GM18502 (cell line): ENCODE results near the gene IGF1R.

Source experiments
- ATAC-seq: cut with Tn5 transposase; IDR thresholded peaks from one replicate; pipeline ENCODE4 v1.9.1; 2021; ENCODE audit warnings: mild to moderate bottlenecking; ENCODE audit not compliant: unreplicated experiment, poor library complexity

Gene IGF1R

DNA sequence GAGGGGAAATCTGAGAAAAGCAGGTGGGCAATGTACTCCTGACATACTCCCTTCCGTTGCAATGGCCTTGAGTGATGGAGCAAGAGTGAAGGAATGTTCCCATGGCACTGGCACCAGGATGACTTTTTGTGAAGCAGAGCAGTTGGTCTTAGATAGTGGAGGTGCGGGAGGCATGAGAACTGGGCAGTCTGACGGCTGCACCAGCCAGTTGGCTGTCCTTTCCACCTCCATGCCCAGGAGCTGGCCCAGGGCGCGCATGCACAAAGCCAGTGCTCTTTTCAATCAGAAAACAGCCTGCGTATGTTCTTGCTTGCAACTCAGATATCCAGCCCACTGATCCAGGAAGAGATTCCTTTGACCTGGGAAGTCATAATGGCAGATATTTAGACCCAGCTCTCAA, 222.4 kb downstream of the IGF1R start:
- ATAC-seq: no peak

DNA sequence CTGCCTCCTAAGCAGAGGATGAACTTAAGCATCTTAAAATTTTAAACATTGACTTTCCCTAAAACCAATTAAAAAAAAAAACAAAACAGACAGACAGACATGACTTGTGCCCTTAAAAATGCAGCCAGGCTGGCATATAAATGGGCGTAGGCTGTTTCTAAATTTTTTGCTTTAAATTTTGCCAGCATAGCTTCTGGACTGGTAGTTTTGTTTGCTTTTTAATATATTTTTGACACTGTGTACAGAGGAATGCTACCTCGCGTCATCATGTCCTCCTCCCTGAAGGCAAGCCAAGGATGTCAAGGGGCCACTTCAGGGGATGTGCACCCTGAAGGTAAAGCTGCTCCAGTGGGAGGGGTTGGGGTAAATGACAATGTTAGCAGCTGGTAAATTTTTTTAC, 224.4 kb downstream of the IGF1R start:
- ATAC-seq: no peak

DNA sequence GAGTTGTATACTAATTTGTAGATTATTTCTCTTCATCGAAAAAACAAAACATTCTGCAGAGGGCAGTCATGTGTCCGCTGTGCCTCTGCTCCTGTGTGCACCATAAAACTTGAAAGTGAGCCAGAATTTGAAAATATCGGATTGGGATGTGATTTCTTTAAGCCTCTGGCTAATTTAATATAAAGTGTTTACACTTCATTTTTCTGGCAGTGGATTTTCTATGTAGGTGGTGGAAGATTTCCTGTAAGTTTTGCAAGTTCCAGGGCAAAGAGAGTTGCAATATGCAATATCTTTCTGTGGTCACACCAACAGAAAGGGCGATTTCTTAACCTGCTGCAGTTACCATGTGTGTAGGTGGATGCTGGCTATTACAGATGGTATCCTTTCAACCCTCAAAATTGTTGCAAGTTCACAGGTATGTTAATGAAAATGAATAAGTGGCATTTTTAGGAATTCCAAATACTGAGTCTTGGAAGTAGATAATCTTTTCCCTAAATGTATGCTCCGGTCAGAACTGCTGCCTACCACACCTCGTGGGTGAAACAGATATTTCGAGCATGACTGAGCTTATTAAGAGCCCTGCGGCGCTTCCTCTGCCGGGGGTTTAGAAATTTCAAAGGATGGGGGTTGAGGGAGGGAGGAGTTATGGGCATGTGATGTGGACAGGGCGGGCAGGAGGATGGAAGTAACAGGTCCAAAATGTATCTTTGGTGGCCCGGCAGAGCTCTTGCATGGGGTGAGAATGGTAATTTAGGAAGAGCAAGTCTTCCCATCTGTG, 225.3 kb downstream of the IGF1R start:
- ATAC-seq: peak; percentile 76

DNA sequence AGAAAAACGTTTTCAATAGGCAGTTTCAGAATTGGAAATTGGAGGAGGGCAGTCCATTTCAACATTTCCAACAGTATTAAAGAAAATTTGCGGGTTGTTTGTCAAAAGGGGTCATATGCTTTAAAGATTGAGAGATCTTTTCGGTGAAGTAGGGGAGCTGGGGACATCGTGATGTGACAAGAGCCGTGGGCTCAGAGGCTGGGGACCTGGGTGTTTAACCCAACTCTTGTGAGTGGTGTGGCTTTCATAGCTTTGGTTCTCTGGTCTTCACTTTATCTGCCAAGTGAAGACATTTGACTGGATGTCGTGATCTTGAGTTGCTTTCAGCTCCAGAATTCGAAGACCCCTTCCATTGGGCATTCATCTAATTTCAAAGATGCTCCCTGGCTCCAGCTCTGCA, 226.0 kb downstream of the IGF1R start:
- ATAC-seq: no peak

DNA sequence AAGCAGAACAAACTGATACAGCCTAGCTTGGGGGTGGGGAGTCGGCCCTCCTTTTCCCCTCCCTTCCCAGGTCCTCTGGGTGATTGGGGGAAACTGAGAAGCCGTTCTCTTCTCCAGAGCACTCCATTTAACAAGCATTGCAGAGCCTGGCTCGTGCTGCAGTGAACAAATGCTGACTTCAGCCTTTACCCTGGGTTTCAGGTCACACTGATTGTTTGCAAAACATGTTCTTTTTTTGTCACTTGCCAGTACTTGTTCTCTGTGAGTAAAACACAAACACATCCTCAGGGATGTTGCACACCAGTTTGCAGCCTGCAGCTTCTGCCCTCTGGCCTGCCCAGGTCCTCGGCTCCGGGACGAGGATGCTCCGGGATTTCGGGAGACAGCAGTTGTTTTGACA, 226.4 kb downstream of the IGF1R start:
- ATAC-seq: no peak

DNA sequence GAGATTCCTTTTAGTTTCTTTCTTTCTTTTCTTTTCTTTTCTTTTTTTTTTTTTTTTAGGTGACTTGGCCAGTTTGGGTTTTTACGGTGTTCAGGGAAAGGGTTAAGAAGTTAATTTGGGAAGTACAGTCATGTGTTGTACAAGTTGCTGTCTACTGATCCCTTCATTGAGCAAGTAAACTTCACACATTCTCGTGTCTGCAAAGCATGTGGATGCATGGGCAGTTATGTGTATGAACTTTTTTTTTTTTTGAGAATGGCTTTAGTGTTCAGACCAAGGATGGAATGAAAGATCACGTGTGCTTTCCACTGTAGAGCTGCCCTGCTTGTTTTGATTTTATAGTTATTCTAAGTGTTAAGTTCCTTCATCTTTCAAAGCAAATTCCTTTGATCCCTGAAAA, 227.0 kb downstream of the IGF1R start:
- ATAC-seq: no peak

DNA sequence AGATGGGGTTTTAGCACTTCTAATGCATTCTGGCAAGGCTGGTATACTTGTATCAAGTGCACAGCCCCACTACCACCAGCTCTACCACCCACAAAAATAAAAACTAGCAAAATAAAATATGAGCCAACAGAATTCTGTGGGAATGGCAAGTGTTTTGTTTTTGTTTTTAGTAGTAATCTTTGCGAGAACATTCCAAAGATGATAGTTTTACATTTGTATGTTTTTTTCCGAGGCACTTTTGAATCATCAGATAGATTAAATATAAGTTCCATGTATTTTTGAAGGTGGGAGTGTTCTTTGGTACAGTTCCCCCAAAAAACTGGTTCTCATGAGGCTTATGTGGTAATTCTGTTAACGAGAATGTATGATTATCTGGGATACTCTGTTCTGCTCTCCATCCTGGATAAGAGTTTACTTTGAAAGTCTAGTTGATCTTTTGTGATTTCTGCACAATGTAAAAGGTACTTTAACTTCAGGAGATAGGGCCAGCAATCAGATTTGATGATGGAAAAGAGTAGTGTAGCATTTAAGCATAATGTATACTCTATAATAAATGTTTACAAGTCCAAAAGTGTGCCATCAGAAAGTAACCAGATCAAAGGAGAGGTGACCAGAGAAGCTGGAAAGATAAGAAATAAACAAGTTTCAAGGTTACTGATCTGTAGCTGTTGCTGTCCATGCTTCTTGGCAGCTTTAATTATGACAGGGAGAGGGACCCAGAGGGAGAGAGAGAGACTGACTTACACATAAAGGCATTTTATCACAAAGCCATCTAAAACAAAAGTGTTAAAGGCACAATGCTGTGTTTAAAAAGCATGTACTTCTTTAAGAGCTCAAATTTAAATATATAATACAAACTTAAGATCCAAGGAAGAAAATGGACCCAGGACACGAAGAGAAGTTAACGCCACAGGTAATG, 228.4 kb downstream of the IGF1R start:
- no peak for ATAC-seq

DNA sequence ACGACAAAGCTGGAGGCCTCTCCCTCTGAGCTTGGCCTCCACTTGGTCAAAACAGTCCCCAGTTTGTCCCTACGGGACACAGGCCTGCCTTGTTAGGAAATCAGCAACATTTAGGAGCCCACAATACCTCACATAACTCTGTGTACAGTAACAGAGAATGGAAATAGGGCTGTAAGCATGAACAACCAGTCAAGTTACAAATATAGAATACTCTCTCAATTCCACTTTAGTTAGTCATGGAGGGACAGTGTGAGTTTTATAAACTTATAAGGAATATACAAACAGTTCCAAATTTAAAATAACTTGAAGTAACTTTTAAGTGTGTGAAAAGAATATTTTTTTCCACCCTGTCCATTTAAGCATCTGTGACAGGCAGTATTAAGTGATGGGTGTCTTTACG, 229.8 kb downstream of the IGF1R start:
- ATAC-seq: no peak

DNA sequence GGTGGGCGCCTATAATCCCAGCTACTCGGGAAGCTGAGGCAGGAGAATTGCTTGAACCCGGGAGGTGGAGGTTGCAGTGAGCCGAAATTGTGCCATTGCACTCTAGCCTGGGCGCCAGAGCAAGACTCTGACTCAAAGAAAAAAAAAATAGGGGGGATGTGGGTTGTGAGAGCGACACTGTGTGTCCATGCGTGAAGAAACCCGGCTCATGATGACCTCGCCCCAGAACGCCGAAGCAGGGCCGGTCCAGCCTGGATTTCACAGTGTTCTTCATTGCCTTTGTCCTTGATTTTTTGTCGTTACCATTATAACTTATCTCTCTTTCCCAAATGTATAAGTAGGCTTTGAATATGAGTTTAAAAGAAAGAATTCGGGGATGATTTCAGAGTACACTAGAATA, 230.5 kb downstream of the IGF1R start:
- ATAC-seq: no peak

DNA sequence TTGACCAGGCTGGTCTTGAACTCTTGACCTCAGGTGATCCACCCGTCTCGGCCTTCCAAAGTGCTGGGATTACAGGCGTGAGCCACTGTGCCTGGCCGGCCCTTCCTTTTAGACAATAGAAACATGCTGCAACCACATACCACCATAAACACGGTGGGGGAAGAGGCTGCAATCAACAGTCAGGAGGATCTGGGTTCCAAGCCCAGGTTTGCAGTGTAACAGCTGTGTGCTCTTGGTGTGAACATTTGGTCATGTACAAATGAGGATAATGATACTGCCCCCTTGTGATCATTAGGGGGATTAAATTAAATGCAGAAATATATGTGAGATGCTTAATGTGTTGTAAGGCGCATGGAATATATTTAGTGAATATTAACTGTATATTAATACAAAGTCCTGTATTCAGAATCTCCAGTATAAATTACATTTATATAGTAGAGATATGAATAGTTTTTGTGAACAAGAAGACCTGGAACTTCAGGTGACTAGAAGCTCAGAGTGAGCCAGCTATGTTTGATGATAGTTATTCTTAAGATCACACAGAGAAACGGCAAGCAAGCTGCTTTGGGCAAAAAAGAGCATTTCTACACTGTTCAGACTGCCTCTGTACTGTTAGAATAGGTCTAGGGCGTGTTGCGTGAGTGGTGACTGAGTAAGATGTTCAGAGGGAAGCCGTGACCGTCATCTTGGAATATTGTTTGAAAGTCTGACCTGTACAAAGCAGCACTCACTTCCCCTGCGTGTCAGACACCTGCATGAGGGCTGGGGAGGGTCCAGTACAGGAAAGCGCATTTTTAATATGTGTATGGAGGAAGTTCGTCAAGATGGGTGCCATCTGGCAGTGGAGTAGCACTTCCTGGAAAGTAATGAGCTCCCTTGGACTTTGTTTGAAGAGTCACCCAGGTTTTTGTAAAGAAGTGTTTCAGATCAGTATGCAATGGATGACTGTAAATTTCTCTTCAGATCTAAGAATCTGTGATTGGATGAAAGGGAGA, 233.5 kb downstream of the IGF1R start:
- peak; percentile 69 for ATAC-seq

DNA sequence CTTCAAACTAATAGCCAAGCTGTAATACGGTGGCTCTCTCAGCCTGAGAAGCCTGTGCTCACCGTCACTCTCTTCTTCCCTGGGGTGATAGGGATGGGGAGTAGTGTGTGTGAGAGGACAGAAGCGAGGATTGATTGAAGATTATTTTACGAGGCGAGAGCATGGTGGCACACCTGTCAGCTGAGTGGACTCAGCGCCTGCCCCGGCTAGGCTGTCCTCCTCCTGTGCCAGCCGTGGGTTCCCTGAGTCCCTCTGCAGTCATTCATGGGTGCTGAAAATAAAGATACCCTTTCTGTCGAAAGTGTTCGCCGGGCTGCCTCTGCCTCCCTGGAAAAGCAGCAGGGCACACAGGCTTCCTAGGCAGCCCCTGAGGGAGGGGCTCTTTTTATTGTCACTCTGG, 235.1 kb downstream of the IGF1R start:
- no peak for ATAC-seq

DNA sequence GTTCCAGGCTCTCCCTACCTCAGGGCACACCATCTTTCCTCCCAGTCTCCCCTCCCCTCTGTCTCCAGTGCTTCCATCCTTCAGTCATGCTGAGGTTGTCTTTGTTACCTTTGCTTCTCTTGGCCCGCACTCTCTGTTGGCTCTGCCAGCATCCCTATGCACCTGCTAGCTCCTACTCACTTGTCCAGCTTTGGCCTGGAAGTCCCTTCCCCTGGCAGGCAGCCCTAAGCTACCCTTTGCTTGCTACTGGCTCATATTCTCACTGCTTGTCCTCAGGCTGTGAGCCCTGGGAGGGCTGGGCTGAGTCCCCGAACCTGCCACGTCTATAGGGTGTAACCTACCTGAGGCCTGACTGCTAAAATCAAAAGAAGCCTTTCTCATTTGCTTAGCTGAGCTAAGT, 236.6 kb downstream of the IGF1R start:
- no peak for ATAC-seq

DNA sequence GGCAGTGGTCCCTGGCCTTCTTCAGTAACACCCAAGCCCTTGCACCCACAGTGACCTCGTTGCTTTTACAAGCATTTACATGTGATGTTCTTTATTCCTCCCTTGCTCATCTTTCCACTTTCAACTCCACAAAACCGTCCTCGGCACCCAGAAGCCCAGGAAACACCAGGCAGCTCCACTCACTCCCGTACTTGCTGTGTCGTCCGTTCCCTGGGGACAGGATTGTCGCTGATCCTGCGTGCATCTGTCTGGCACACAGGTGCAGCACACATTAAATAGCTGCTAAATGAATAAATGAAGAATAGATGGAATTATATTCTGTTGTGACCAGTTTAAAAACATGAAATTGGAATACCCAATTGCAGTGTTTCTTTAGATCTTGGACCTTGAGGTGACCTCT, 239.6 kb downstream of the IGF1R start:
- ATAC-seq: no peak

DNA sequence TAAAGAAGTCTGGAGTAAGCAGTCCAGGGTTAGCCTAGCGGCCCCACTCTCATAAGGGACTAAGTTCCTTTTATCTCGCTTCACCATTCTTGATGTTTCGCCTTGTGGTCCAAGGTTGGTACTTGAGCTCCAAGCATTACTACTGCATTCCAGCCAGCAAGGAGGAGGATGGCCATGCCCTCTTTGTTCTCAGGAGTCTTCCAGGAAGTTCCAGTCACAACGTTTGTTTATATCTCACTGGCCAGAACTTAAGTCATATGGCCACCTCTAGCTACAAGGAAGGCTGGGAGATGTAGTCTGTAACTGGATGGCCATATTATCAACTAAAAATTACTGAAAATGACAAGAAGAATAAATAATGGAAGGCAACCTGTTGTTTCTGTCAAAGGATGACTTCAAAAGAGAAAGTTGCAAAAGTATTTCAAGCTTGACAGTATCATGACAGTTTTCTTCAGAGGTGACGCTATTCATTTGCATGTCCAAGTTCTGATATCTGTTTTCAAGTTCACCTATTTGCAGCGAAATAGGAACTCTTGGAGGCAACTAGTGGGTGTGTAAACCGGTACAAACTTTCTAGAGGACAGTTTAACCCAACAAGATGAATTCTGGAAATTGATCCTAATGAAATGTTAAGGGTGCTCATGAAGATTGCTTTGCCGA, 240.6 kb downstream of the IGF1R start:
- peak; percentile 74 for ATAC-seq

DNA sequence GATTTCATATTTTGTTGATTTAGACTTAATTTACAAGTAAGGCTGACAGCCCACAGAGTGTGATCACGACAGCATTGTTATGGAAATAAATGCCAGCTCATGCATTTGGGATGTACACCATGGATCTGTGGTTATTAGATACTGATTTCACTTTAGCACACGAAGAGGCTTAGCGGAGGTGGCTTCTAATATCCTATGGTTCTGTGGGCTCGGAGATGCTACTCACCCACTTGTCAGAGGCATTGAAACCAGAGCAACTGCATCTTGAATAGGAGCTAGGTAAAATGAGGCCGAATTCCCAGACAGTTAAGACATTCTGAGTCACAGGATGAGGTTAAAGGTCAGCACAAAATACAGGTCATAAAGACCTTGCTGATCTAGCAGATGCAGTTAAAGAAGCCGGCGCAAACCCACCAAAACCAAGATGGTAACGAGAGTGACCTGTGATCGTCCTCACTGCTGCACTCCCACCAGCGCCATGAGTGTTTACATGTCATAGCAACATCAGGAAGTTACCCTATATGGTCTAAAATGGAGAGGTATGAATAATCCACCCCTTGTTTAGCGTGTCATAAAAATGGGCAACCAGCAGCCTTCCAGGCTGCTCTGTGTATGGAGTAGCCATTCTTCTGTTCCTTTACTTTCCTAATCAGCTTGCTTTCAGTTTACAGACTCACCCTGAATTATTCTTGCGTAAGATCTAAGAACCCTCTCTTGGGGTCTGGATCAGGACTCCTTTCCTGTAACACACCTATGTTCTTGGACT, 241.8 kb downstream of the IGF1R start:
- no peak for ATAC-seq

DNA sequence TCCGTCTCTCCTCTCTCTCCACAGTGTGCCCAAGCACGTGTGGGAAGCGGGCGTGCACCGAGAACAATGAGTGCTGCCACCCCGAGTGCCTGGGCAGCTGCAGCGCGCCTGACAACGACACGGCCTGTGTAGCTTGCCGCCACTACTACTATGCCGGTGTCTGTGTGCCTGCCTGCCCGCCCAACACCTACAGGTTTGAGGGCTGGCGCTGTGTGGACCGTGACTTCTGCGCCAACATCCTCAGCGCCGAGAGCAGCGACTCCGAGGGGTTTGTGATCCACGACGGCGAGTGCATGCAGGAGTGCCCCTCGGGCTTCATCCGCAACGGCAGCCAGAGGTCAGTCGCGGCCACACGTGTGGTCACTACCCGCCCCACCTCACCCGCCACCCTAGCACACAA, 243.0 kb downstream of the IGF1R start:
- ATAC-seq: no peak

DNA sequence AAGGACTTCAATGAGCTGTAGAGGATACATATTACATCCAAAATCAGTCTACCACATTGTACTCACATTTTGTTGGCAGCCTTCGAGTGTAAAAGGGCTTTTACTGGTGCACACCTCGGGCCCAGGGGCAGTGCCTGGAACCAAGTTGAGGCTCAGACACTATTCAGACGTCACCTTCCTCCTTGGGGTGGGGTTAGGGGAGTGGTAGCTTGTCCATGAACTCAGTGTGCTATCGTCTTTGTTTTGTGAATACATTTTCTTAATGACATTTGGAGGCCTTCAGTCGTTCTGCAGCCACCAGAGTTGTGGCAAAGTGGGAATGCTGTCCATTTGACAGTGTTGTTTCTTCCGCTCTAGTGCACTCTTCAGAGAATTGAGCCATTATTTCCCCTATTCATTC, 245.1 kb downstream of the IGF1R start:
- ATAC-seq: no peak

DNA sequence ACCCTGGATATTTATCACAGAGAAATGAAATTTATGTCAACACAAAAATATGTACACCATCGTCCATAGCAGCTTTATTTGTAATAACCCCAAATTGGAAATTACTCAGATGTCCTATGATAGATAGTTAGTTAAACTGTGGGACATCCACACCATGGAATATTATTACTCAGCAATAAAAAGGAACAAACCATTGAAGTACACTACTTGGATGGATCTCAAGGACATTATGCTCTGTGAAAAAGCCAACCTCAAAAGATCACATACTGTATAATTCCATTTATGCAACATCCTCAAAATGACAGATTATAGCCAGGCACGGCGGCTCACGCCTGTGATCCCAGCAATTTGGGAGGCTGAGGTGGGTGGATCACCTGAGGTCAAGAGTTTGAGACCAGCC, 246.0 kb downstream of the IGF1R start:
- ATAC-seq: no peak

DNA sequence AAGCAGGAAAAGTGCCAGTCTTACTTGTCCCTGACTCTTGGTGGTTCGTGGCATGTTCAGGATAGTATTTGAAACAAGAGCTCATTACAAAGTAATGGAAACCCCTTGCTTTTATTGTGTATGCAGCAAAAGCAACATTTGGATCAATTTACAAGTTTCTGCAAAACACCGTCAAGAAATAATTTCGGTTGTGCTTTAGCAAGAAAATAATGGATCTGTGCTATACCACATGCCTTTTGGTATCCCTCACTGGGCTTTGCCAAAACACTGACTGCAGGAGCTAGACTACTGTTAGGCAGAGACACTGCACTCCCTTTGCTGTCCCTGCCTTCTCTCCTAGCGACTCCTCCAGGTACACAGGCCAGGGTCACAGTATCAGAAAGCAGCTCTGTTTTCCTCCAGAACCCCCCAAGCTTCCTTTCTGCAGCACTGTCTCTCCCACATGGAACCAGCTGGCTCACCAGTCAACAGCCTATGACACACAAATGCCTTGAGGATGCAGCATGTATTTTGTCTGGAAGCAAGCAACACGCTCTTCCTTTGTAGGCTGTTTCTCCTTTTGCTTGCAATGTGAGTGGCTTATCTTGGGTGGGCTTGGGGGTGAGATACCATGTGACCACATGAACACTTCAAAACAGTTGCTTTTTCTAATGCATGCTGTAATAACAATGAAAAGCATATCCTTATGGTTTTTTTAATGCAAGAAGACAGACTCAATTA, 247.8 kb downstream of the IGF1R start:
- no peak for ATAC-seq
